Measurements from ENCODE around the gene FMNL2.

FMNL2 gene

GRCh38 chr2:152415231-152415642 is 80.3 kb downstream of the FMNL2 start:
- no peaks in the 10 kb centered on the region for H3K27me3 ChIP-seq
- H3K9me3 ChIP-seq, result no peaks in the 10 kb centered on the region
- H3K36me3 ChIP-seq, result no peaks in the 10 kb centered on the region
- H3K4me1 ChIP-seq, result peaks cover 0 to 57% (median 16%) of the 10 kb centered on the region in 4 donors
- no peak overlapping the region for H3K4me3 ChIP-seq
- intact Hi-C loops (cut with DNase I; ENCODE audit: low total_unique reads), result no loop called here
- TF ChIP-seq CTCF (IDR thresholded peaks at IDR 0.05), result no peak
- DNase-seq, result no peak
- no peak overlapping the region for H3K27ac ChIP-seq

GRCh38 chr2:152415796-152416195 is 80.8 kb downstream of the FMNL2 start:
- H3K27ac ChIP-seq, result no peak overlapping the region
- TF ChIP-seq CTCF (IDR thresholded peaks at IDR 0.05), result no peak
- intact Hi-C loops (cut with DNase I; ENCODE audit: low total_unique reads), result no loop called here
- H3K36me3 ChIP-seq, result no peaks in the 10 kb centered on the region
- H3K4me3 ChIP-seq, result no peak overlapping the region
- no peaks in the 10 kb centered on the region for H3K9me3 ChIP-seq
- H3K4me1 ChIP-seq, result peaks cover 0 to 51% (median 10%) of the 10 kb centered on the region in 4 donors
- DNase-seq, result no peak
- no peaks in the 10 kb centered on the region for H3K27me3 ChIP-seq

- peak in 1 of 2 donors; percentile 27 for DNase-seq
- peaks cover 0 to 38% (median 17%) of the 10 kb centered on the region in 4 donors for H3K4me1 ChIP-seq
- H3K9me3 ChIP-seq, result no peaks in the 10 kb centered on the region
- H3K27ac ChIP-seq, result no peak overlapping the region
- no peak for TF ChIP-seq CTCF (IDR thresholded peaks at IDR 0.05)
- no peaks in the 10 kb centered on the region for H3K36me3 ChIP-seq
- intact Hi-C loops (cut with DNase I; ENCODE audit: low total_unique reads), result no loop called here
- H3K4me3 ChIP-seq, result no peak overlapping the region
- H3K27me3 ChIP-seq, result no peaks in the 10 kb centered on the region
Measured at GRCh38 chr2:152418688-152419087, 83.7 kb downstream of the FMNL2 start.

- TF ChIP-seq CTCF (IDR thresholded peaks at IDR 0.05), result no peak
Measured at GRCh38 chr2:152419944-152420343, 85.0 kb downstream of the FMNL2 start.

GRCh38 chr2:152420363-152420762 is 85.4 kb downstream of the FMNL2 start:
- Histone ChIP-seq H3K27ac (no peak overlapping the region), H3K27me3 (no peaks in the 10 kb centered on the region), H3K4me3 (no peak overlapping the region), H3K36me3 (no peaks in the 10 kb centered on the region), H3K4me1 (peaks cover 0 to 23% (median 15%) of the 10 kb centered on the region in 4 donors), H3K9me3 (no peaks in the 10 kb centered on the region)
- intact Hi-C loops (cut with DNase I; ENCODE audit: low total_unique reads), result no loop called here
- no peak for DNase-seq
- no peak for TF ChIP-seq CTCF (IDR thresholded peaks at IDR 0.05)

More at GRCh38 chr2:152419944-152420343, 85.0 kb downstream of the FMNL2 start:
- H3K4me1 ChIP-seq, result peaks cover 0 to 27% (median 17%) of the 10 kb centered on the region in 4 donors
- no peaks in the 10 kb centered on the region for H3K9me3 ChIP-seq
- H3K27me3 ChIP-seq, result no peaks in the 10 kb centered on the region
- no peak for DNase-seq
- no peaks in the 10 kb centered on the region for H3K36me3 ChIP-seq
- no peak overlapping the region for H3K4me3 ChIP-seq
- H3K27ac ChIP-seq, result no peak overlapping the region
- intact Hi-C loops (cut with DNase I; ENCODE audit: low total_unique reads), result no loop called here

GRCh38 chr2:152420936-152421335 is 86.0 kb downstream of the FMNL2 start:
- intact Hi-C loops (cut with DNase I; ENCODE audit: low total_unique reads), result no loop called here
- no peaks in the 10 kb centered on the region for H3K36me3 ChIP-seq
- no peak overlapping the region for H3K27ac ChIP-seq
- no peak for DNase-seq
- H3K9me3 ChIP-seq, result no peaks in the 10 kb centered on the region
- H3K4me1 ChIP-seq, result peaks cover 0 to 17% (median 12%) of the 10 kb centered on the region in 4 donors
- no peaks in the 10 kb centered on the region for H3K27me3 ChIP-seq
- no peak overlapping the region for H3K4me3 ChIP-seq
- TF ChIP-seq CTCF (IDR thresholded peaks at IDR 0.05), result no peak
